CD14-positive monocyte (primary cell): ENCODE data around the gene ALOX5. TPM values are rescaled to one million over a fixed set of nuclear protein-coding genes. Genes with fewer than 3 reads are reported as not detected.
A peak's percentile ranks its signal among the peaks of the same experiment; 100 is the strongest.

Experiments used
- DNase-seq, 3 donors: peaks; one replicate each; pipeline ENCODE4 v3.0.0-alpha.2; 2011 to 2022
- H2AFZ ChIP-seq: 2 replicates; pipeline ENCODE4 v1.6.0; 2012; ENCODE audit warnings: mild to moderate bottlenecking, low read depth, low read length, inconsistent platforms; ENCODE audit not compliant: insufficient read depth, poor library complexity, severe bottlenecking
- H3K27ac ChIP-seq, 2 donors: 1 replicate in 1 of 2; 2 replicates in 1 of 2; pipeline ENCODE4 v1.5.1; 2012 to 2013; ENCODE audit warnings: low read length in 2 of 2, control low read depth in 1 of 2, inconsistent platforms in 1 of 2, low read depth in 1 of 2, mild to moderate bottlenecking in 1 of 2
- H3K27me3 ChIP-seq, 2 donors: one replicate each; pipeline versions ENCODE4 v1.6.0 to v1.6.1; 2011 to 2013; ENCODE audit warnings: low read length in 2 of 2; ENCODE audit not compliant: control insufficient read depth in 2 of 2, insufficient read depth in 2 of 2
- H3K36me3 ChIP-seq, 2 donors: replicated peaks in 1 of 2; 1 replicate in 1 of 2; 2 replicates in 1 of 2; pipeline versions ENCODE4 v1.5.1 to v1.6.1; 2012 to 2013; ENCODE audit warnings: low read length in 2 of 2, control low read depth in 1 of 2, inconsistent platforms in 1 of 2, mild to moderate bottlenecking in 1 of 2; ENCODE audit not compliant: insufficient read depth in 2 of 2, control insufficient read depth in 1 of 2
- H3K4me1 ChIP-seq, 2 donors: 1 replicate in 1 of 2; 2 replicates in 1 of 2; pipeline versions ENCODE4 v1.5.1 to v1.6.1; 2012 to 2013; ENCODE audit warnings: low read length in 2 of 2, control low read depth in 1 of 2, inconsistent platforms in 1 of 2, mild to moderate bottlenecking in 1 of 2, moderate library complexity in 1 of 2; ENCODE audit not compliant: insufficient read depth in 2 of 2, control insufficient read depth in 1 of 2
- H3K4me2 ChIP-seq: replicated peaks from 2 replicates; pipeline ENCODE3; 2012; ENCODE audit warnings: low read length, moderate library complexity, mild to moderate bottlenecking; ENCODE audit not compliant: poor library complexity, severe bottlenecking; ENCODE audit errors: extremely low read depth
- H3K4me3 ChIP-seq, 3 experiments: fragments of 200-600 bp in 1 of 3; sonication (generic) in 1 of 3; replicated peaks in 1 of 3; 1 replicate in 2 of 3; 2 replicates in 1 of 3; pipeline ENCODE4 v1.5.1; 2011 to 2013; ENCODE audit warnings: low read length in 3 of 3, mild to moderate bottlenecking in 3 of 3, control low read depth in 2 of 3, low read depth in 2 of 3, inconsistent platforms in 1 of 3, moderate library complexity in 1 of 3
- H3K79me2 ChIP-seq: 2 replicates; pipeline ENCODE4 v1.6.0; 2012; ENCODE audit warnings: mild to moderate bottlenecking, control low read depth, inconsistent platforms, low read length, moderate library complexity; ENCODE audit not compliant: insufficient read depth
- H3K9ac ChIP-seq: 2 replicates; pipeline ENCODE4 v1.6.0; 2017; ENCODE audit warnings: low read length, mild to moderate bottlenecking; ENCODE audit not compliant: insufficient read depth, poor library complexity, severe bottlenecking
- H3K9me3 ChIP-seq, 2 donors: replicated peaks in 1 of 2; 1 replicate in 1 of 2; 2 replicates in 1 of 2; pipeline versions ENCODE4 v1.5.1 to v1.6.1; 2012 to 2013; ENCODE audit warnings: low read length in 2 of 2, control low read depth in 1 of 2; ENCODE audit not compliant: control insufficient read depth in 1 of 2, insufficient read depth in 1 of 2
- H4K20me1 ChIP-seq: 2 replicates; pipeline ENCODE4 v1.6.0; 2012; ENCODE audit warnings: mild to moderate bottlenecking, low read length, control low read depth, moderate library complexity; ENCODE audit not compliant: insufficient read depth
- H3K27ac Mint-ChIP-seq, 7 donors: one replicate each; pipeline ENCODE4 v1.8.0; 2020; ENCODE audit warnings: mild to moderate bottlenecking in 7 of 7, mixed read lengths in 7 of 7, moderate library complexity in 6 of 7, inconsistent platforms in 2 of 7
- H3K27me3 Mint-ChIP-seq, 3 donors: one replicate each; pipeline ENCODE4 v1.8.0; 2021 to 2022; ENCODE audit warnings: low read depth in 3 of 3, mild to moderate bottlenecking in 3 of 3, mixed read lengths in 3 of 3, moderate library complexity in 3 of 3, inconsistent platforms in 1 of 3
- H3K36me3 Mint-ChIP-seq, 2 donors: one replicate each; pipeline ENCODE4 v1.8.0; 2020; ENCODE audit warnings: mixed read lengths in 2 of 2, inconsistent platforms in 1 of 2, mild to moderate bottlenecking in 1 of 2
- H3K4me1 Mint-ChIP-seq: one replicate; pipeline ENCODE4 v1.8.0; 2020; ENCODE audit warnings: mild to moderate bottlenecking, mixed read lengths
- H3K4me3 Mint-ChIP-seq, 2 donors: one replicate each; pipeline ENCODE4 v1.8.0; 2020; ENCODE audit warnings: mild to moderate bottlenecking in 2 of 2, mixed read lengths in 2 of 2, moderate library complexity in 1 of 2
- H3K9me3 Mint-ChIP-seq, 7 donors: one replicate each; pipeline ENCODE4 v1.8.0; 2020 to 2022; ENCODE audit warnings: mixed read lengths in 7 of 7, mild to moderate bottlenecking in 6 of 7, moderate library complexity in 6 of 7, inconsistent platforms in 2 of 7
- CTCF ChIP-seq: fragments of 200-600 bp; IDR thresholded peaks from one replicate; pipeline ENCODE4 v1.8.0; 2022; ENCODE audit warnings: antibody characterized with exemption, mild to moderate bottlenecking
- whole genome bisulfite sequencing: methylation state at CpG from one replicate; pipeline ENCODE4 v1.1.5; 2013; ENCODE audit warnings: missing lambda C conversion rate; ENCODE audit not compliant: insufficient coverage; 5-methylcytosine and 5-hydroxymethylcytosine counted together
- intact Hi-C, 2 donors: fragments of 100-400 bp; cut with micrococcal nuclease; formaldehyde crosslinking; loops; one replicate each; pipeline versions ENCODE4 v1.15.0 to v1.15.1; 2023
- polyA plus RNA-seq, 3 donors: library from polyadenylated mRNA; depleted of rRNA in 1 of 3; unstranded in 2 of 3; stranded (reverse) in 1 of 3; fragments of 300-500 nt in 2 of 3; fragments of >200 nt in 1 of 3; fragmentation: Illumina TruSeq in 2 of 3; gene quantifications; 1 replicate in 2 of 3; 2 replicates in 1 of 3; pipeline ENCODE4 v1.2.3, GENCODE V29; 2012 to 2021

ALOX5 gene
- polyA plus RNA-seq, 3 donors, result 223 to 918 (median 272) TPM

GRCh38 chr10:45427262-45427969, 53.4 kb downstream of the ALOX5 start:
- H3K27ac ChIP-seq, result no peak overlapping the region
- H3K4me3 ChIP-seq, result no peak overlapping the region
- H3K27ac Mint-ChIP-seq, result peak overlapping the region in 1 of 7 donors; percentile 41
- peaks cover 77 to 96% of the 10 kb centered on the region in 2 donors for H3K36me3 ChIP-seq
- peaks cover 84% of the 10 kb centered on the region for H4K20me1 ChIP-seq
- WGBS, result 91% methylated on average over 30 of the region's 50 CpGs
- DNase-seq, result no peak
- peaks cover 29 to 33% of the 10 kb centered on the region in 2 donors for H3K4me1 ChIP-seq
- H3K27me3 Mint-ChIP-seq, result peaks cover 0 to 2% (median 0%) of the 10 kb centered on the region in 3 donors
- H3K9me3 ChIP-seq, result no peaks in the 10 kb centered on the region
- H2AFZ ChIP-seq, result no peak overlapping the region
- H3K9me3 Mint-ChIP-seq, result no peaks in the 10 kb centered on the region
- peaks cover 86 to 95% of the 10 kb centered on the region in 2 donors for H3K36me3 Mint-ChIP-seq
- peaks cover 39% of the 10 kb centered on the region for H3K4me1 Mint-ChIP-seq
- H3K27me3 ChIP-seq, result no peaks in the 10 kb centered on the region
- H3K4me3 Mint-ChIP-seq, result no peak overlapping the region
- H3K79me2 ChIP-seq, result no peaks in the 10 kb centered on the region
- no peak overlapping the region for H3K9ac ChIP-seq
- TF ChIP-seq CTCF, result no peak
- no peak overlapping the region for H3K4me2 ChIP-seq
- intact Hi-C loops, result no loop called here

- WGBS, result 87% methylated on average over 10 of the region's 16 CpGs
- intact Hi-C loops, result no loop called here
- H3K9me3 Mint-ChIP-seq, result no peaks in the 10 kb centered on the region
- peaks cover 0 to 2% (median 0%) of the 10 kb centered on the region in 3 donors for H3K27me3 Mint-ChIP-seq
- peak overlapping the region in 2 of 7 donors; percentile 37 to 41 for H3K27ac Mint-ChIP-seq
- Histone ChIP-seq H2AFZ (no peak overlapping the region), H3K36me3 (peaks cover 78 to 96% of the 10 kb centered on the region in 2 donors), H3K4me3 (no peak overlapping the region), H3K4me1 (peaks cover 24 to 28% of the 10 kb centered on the region in 2 donors), H4K20me1 (peaks cover 85% of the 10 kb centered on the region), H3K4me2 (no peak overlapping the region), H3K79me2 (no peaks in the 10 kb centered on the region), H3K9ac (no peak overlapping the region), H3K27ac (no peak overlapping the region), H3K9me3 (no peaks in the 10 kb centered on the region), H3K27me3 (no peaks in the 10 kb centered on the region)
- no peak for DNase-seq
- no peak overlapping the region for H3K4me3 Mint-ChIP-seq
- H3K4me1 Mint-ChIP-seq, result peaks cover 33% of the 10 kb centered on the region
- no peak for TF ChIP-seq CTCF
- H3K36me3 Mint-ChIP-seq, result peaks cover 86 to 95% of the 10 kb centered on the region in 2 donors
These were observed 54.0 kb downstream of the ALOX5 start for GRCh38 chr10:45427970-45428366.
